Measurements from ENCODE around the gene KEAP1.

Gene KEAP1

GRCh38 chr19:10439588-10439987, 63.6 kb downstream of the KEAP1 start:
- DNase-seq, result no peak

Data from activated CD4-positive, CD25-positive, alpha-beta regulatory T cell (primary cell).